Measurements from ENCODE around the gene MME.

Gene MME

DNA sequence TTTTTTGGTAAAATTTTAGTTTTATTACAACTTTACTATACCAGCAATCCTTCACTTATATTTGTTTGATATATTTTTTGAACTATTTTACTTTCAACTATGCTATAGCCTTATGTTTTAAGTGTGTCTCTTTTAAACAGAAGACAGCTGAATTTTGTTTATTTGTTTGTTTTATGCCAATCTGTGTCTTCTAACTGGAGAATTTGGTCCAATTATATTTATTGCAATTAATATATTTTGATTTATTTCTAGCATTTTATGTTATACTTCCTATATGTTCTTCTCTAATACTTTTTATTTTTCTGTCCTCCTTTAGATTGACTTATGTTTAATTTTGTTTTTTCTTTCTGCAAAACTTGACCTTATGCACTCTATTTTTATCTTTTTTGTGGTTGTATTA lies 4.9 kb upstream of the MME start:
- H3K27me3 ChIP-seq = peaks cover 20% of the 10 kb centered on the region
- no peaks in the 10 kb centered on the region for H3K36me3 ChIP-seq
- H3K4me3 ChIP-seq (ENCODE audit: low read depth, low read length) = no peak overlapping the region
- no peaks in the 10 kb centered on the region for H3K9me3 ChIP-seq
- TF ChIP-seq, protein P1, sequence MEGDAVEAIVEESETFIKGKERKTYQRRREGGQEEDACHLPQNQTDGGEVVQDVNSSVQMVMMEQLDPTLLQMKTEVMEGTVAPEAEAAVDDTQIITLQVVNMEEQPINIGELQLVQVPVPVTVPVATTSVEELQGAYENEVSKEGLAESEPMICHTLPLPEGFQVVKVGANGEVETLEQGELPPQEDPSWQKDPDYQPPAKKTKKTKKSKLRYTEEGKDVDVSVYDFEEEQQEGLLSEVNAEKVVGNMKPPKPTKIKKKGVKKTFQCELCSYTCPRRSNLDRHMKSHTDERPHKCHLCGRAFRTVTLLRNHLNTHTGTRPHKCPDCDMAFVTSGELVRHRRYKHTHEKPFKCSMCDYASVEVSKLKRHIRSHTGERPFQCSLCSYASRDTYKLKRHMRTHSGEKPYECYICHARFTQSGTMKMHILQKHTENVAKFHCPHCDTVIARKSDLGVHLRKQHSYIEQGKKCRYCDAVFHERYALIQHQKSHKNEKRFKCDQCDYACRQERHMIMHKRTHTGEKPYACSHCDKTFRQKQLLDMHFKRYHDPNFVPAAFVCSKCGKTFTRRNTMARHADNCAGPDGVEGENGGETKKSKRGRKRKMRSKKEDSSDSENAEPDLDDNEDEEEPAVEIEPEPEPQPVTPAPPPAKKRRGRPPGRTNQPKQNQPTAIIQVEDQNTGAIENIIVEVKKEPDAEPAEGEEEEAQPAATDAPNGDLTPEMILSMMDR (IDR thresholded peaks at IDR 0.05; ENCODE audit: low read depth, low read length) = no peak
- H3K4me1 ChIP-seq = no peaks in the 10 kb centered on the region
- no peak for DNase-seq

DNA sequence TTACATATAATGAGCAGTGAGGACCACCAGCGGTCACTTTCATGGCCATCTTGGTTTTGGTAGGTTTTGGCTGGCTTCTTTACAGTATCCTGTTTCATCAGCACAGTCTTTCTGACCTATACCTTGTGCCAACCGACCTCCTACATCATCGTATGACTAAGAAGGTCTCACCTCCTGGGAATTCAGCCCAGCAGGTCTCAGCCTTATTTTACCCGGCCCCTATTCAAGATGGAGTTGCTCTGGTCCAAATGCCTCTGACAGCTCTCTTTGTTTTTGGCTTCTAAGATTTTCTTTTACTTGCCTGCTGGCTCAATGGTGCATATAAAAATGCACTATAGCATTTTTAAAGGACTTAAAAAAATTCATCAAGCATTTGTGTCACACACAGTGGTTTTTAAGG lies 3.2 kb upstream of the MME start:
- no peaks in the 10 kb centered on the region for H3K9me3 ChIP-seq
- TF ChIP-seq, protein P1 (IDR thresholded peaks at IDR 0.05; ENCODE audit: low read depth, low read length) = no peak
- H3K4me1 ChIP-seq = no peaks in the 10 kb centered on the region
- no peaks in the 10 kb centered on the region for H3K36me3 ChIP-seq
- no peak overlapping the region for H3K4me3 ChIP-seq (ENCODE audit: low read depth, low read length)
- DNase-seq = no peak
- peaks cover 35% of the 10 kb centered on the region for H3K27me3 ChIP-seq

DNA sequence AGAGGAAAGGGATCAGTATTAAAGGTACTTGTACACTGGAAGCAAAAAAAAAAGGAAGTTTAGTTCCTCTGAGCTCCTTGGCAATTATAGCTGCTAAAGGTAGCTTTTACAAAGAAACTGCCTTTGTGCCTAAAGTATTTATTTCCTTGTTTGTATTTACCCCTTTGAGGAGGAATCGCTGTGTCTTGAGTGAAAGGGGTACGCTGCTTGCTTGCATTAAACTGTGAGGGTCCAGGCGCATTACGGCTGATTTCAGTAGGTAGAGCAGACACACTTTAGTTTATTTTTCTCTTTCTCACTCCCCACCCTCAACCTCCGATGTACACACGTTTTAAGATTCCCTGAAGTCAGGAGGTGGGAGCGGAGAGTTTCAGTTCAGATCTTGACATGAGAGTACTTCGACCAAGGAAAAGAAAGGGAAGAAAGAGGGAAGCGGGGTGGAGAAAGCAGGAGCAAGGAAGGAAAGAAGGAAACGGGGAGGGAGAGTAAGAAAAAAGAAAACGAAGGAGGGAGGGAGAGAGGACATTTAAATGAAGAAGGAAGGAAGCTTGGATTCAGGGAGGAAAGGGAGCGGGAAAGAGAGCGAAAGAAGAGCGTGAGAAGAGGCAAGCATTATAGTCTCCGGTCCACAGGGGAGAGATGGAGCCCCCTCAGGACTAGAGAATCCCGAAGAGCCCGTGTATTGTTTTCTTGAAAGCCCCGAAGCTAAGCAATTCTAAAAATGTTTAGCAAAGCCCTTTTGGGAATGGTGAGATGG lies 1.2 kb upstream of the MME start:
- TF ChIP-seq, protein P1 (IDR thresholded peaks at IDR 0.05; ENCODE audit: low read depth, low read length) = no peak
- Histone ChIP-seq H3K4me3 (ENCODE audit: low read depth, low read length) (no peak overlapping the region), H3K4me1 (no peaks in the 10 kb centered on the region), H3K9me3 (no peaks in the 10 kb centered on the region), H3K36me3 (no peaks in the 10 kb centered on the region), H3K27me3 (peaks cover 35% of the 10 kb centered on the region)
- no peak for DNase-seq

DNA sequence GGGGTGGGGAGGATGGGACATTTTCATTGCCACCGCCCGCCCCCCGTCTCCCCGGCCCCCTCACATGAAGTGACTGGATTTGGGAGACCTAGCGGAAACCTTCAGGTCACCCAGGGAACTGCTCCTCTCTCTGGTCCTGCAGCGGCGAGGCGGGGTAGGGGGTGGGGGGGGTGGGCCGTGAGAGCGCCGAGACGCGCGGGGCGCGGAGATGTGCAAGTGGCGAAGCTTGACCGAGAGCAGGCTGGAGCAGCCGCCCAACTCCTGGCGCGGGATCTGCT lies 712 bp upstream of the MME start:
- DNase-seq = no peak
- Histone ChIP-seq H3K36me3 (no peaks in the 10 kb centered on the region), H3K9me3 (no peaks in the 10 kb centered on the region), H3K4me1 (no peaks in the 10 kb centered on the region), H3K27me3 (peaks cover 35% of the 10 kb centered on the region), H3K4me3 (ENCODE audit: low read depth, low read length) (no peak overlapping the region)
- TF ChIP-seq, protein P1 (IDR thresholded peaks at IDR 0.05; ENCODE audit: low read depth, low read length) = no peak

DNA sequence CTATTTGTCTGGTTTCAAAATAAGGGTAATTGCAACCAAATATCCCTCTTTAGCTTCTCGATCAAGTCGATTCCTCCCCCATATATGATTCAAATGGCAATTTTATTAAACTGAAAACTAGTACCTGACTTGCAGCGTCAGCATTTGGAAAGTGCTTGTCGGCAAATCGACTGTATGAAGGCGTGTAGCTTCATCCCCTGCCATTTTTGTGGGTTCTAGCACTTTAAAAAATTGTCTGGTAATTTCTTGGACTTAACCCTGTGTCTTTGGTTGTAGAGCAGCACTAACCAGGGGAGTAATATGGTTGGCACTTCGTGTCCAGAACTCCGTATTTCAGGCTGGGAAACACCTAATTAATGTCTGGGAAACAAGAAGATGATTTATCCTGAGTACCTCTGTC lies 573 bp downstream of the MME start:
- Histone ChIP-seq H3K9me3 (no peaks in the 10 kb centered on the region), H3K4me3 (ENCODE audit: low read depth, low read length) (no peak overlapping the region), H3K27me3 (peaks cover 35% of the 10 kb centered on the region), H3K36me3 (no peaks in the 10 kb centered on the region), H3K4me1 (no peaks in the 10 kb centered on the region)
- TF ChIP-seq, protein P1 (IDR thresholded peaks at IDR 0.05; ENCODE audit: low read depth, low read length) = no peak
- no peak for DNase-seq

DNA sequence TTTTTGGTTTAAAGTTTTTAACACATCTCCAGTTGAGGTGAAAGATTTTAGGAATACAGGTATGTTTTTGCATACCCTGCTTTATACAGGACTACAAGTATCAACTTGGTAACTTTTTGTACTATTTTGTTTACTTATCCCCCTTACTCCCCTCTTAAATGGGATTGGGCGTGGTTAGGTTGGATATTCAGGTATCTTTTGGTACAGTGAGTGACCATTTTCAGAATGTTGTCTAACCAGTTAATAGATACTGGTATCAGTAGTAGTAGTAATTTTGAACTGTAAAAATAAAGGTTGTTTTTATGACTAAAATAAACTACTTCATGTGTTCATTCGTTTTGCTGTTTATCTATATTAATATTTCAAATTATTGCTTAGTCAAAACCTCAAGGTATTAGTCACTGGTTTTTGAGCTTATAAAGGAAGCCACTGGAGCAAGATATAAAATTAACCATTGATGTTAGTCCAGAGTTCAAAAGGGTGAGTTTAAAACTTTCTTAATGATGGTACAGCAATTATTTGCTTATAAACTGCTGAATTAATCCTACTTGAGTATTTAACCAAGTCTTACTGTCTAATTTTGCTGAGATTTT lies 3.3 kb downstream of the MME start:
- Histone ChIP-seq H3K4me1 (no peaks in the 10 kb centered on the region), H3K9me3 (no peaks in the 10 kb centered on the region), H3K36me3 (no peaks in the 10 kb centered on the region), H3K4me3 (ENCODE audit: low read depth, low read length) (no peak overlapping the region), H3K27me3 (peaks cover 29% of the 10 kb centered on the region)
- no peak for DNase-seq
- TF ChIP-seq, protein P1 (IDR thresholded peaks at IDR 0.05; ENCODE audit: low read depth, low read length) = no peak

All from BE2C (cell line).